ENCODE data around the gene CSF2RB. TPM values are rescaled to one million over a fixed set of nuclear protein-coding genes. Genes with fewer than 3 reads are reported as not detected.

The CSF2RB gene
- total RNA-seq, 2 donors from 2014 or later, result not detected

GRCh38 chr22:36976606-36977005 lies 63.2 kb downstream of the CSF2RB start:
- no peaks in the 10 kb centered on the region for H3K36me3 ChIP-seq (ENCODE audit: control insufficient read depth, insufficient read depth, low read length)
- no peak overlapping the region for H3K27ac ChIP-seq (ENCODE audit: low read depth, low read length)
- no peaks in the 10 kb centered on the region for H3K36me3 Mint-ChIP-seq (ENCODE audit: low read depth)
- 97 to 100% methylated on average over 4 of the region's 4 CpGs for WGBS, 2 experiments (ENCODE audit: insufficient coverage in 1 of 2, insufficient read length in 1 of 2)
- no peak overlapping the region for H3K4me3 ChIP-seq (ENCODE audit: low read length)
- H3K4me1 Mint-ChIP-seq, result peaks cover 3% of the 10 kb centered on the region
- peaks cover 3% of the 10 kb centered on the region for H3K27me3 Mint-ChIP-seq (ENCODE audit: insufficient read depth)
- no peak for TF ChIP-seq CTCF (conservative IDR thresholded peaks at IDR 0.05)
- H3K27ac Mint-ChIP-seq, result no peak overlapping the region
- H3K9me3 Mint-ChIP-seq, result no peaks in the 10 kb centered on the region
- no peak for DNase-seq
- no peaks in the 10 kb centered on the region for H3K9me3 ChIP-seq (ENCODE audit: control insufficient read depth, low read length)
- H3K9ac ChIP-seq (ENCODE audit: extremely low read depth, low read length, poor library complexity, severe bottlenecking), result no peak overlapping the region
- H3K27me3 ChIP-seq (ENCODE audit: control insufficient read depth, insufficient read depth, low read length, poor library complexity, severe bottlenecking), result no peaks in the 10 kb centered on the region
- H3K4me3 Mint-ChIP-seq, result no peak overlapping the region
- no peaks in the 10 kb centered on the region for H3K4me1 ChIP-seq (ENCODE audit: control insufficient read depth, insufficient read depth, low read length)

GRCh38 chr22:36977401-36977861 lies 64.0 kb downstream of the CSF2RB start:
- Histone ChIP-seq H3K9ac (ENCODE audit: extremely low read depth, low read length, poor library complexity, severe bottlenecking) (no peak overlapping the region), H3K4me3 (ENCODE audit: low read length) (peak overlapping the region; percentile 57), H3K9me3 (ENCODE audit: control insufficient read depth, low read length) (no peaks in the 10 kb centered on the region), H3K27me3 (ENCODE audit: control insufficient read depth, insufficient read depth, low read length, poor library complexity, severe bottlenecking) (no peaks in the 10 kb centered on the region), H3K4me1 (ENCODE audit: control insufficient read depth, insufficient read depth, low read length) (no peaks in the 10 kb centered on the region), H3K27ac (ENCODE audit: low read depth, low read length) (no peak overlapping the region), H3K36me3 (ENCODE audit: control insufficient read depth, insufficient read depth, low read length) (no peaks in the 10 kb centered on the region)
- peak overlapping the region; percentile 63 for H3K4me3 Mint-ChIP-seq
- peaks cover 3% of the 10 kb centered on the region for H3K27me3 Mint-ChIP-seq (ENCODE audit: insufficient read depth)
- no peaks in the 10 kb centered on the region for H3K9me3 Mint-ChIP-seq
- H3K4me1 Mint-ChIP-seq, result peaks cover 3% of the 10 kb centered on the region
- peak; percentile 86 for TF ChIP-seq CTCF (conservative IDR thresholded peaks at IDR 0.05)
- peak; percentile 93 for DNase-seq
- H3K27ac Mint-ChIP-seq, result peak overlapping the region; percentile 91
- H3K36me3 Mint-ChIP-seq (ENCODE audit: low read depth), result no peaks in the 10 kb centered on the region
- WGBS, 2 experiments (ENCODE audit: insufficient coverage in 1 of 2, insufficient read length in 1 of 2), result 75 to 83% methylated on average over 11 to 13 of the region's 13 CpGs

- no peak overlapping the region for H3K27ac ChIP-seq (ENCODE audit: low read depth, low read length)
- WGBS, 2 experiments (ENCODE audit: insufficient coverage in 1 of 2, insufficient read length in 1 of 2), result 27 to 44% methylated on average over 7 to 18 of the region's 18 CpGs
- H3K4me1 ChIP-seq (ENCODE audit: control insufficient read depth, insufficient read depth, low read length), result no peaks in the 10 kb centered on the region
- Mint-ChIP-seq H3K27me3 (ENCODE audit: insufficient read depth) (peaks cover 3% of the 10 kb centered on the region), H3K36me3 (ENCODE audit: low read depth) (no peaks in the 10 kb centered on the region), H3K4me1 (peaks cover 3% of the 10 kb centered on the region), H3K4me3 (peak overlapping the region; percentile 63), H3K27ac (peak overlapping the region; percentile 91), H3K9me3 (no peaks in the 10 kb centered on the region)
- DNase-seq, result peak; percentile 96
- no peaks in the 10 kb centered on the region for H3K27me3 ChIP-seq (ENCODE audit: control insufficient read depth, insufficient read depth, low read length, poor library complexity, severe bottlenecking)
- no peaks in the 10 kb centered on the region for H3K36me3 ChIP-seq (ENCODE audit: control insufficient read depth, insufficient read depth, low read length)
- H3K9ac ChIP-seq (ENCODE audit: extremely low read depth, low read length, poor library complexity, severe bottlenecking), result no peak overlapping the region
- H3K4me3 ChIP-seq (ENCODE audit: low read length), result peak overlapping the region; percentile 57
- no peaks in the 10 kb centered on the region for H3K9me3 ChIP-seq (ENCODE audit: control insufficient read depth, low read length)
- peak; percentile 93 for TF ChIP-seq CTCF (conservative IDR thresholded peaks at IDR 0.05)
These were observed 64.7 kb downstream of the CSF2RB start for GRCh38 chr22:36977947-36978660.
